GM19239 (cell line): ENCODE data around the gene HILPDA.
"Not testable (repeated sequence)": the region's sequence is repeated elsewhere in the genome, so short reads cannot be mapped to it uniquely, and the experiment has no call there.

Source experiments
- DNase-seq: peaks from one replicate; pipeline ENCODE4 v3.0.0; 2011; ENCODE audit warnings: low spot score; ENCODE audit not compliant: insufficient read length
- FAIRE-seq: peaks from 2 replicates; lab custom pipeline; 2011; peaks lifted over from hg19 to GRCh38; lab: Jason Lieb, UNC

Gene HILPDA

DNA sequence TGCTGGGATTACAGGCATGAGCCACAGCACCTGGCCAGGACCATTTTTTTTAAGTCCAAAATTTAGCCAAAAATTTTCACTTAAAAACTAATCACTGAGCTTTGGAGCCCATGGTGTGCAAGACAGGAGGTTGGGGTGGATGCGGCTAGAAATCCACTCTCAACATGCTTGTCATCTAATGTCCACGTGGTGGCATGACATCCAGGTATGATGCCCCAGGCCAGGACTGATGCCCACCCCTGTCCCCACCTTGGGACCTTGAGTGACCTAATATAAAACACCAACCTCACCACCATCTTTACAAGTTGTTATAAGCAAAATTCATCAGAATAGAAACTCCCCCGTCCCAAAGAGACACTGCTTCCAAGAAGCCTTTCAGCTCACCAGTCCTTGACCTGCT is 25.5 kb upstream of the HILPDA start:
- no peak for FAIRE-seq

DNA sequence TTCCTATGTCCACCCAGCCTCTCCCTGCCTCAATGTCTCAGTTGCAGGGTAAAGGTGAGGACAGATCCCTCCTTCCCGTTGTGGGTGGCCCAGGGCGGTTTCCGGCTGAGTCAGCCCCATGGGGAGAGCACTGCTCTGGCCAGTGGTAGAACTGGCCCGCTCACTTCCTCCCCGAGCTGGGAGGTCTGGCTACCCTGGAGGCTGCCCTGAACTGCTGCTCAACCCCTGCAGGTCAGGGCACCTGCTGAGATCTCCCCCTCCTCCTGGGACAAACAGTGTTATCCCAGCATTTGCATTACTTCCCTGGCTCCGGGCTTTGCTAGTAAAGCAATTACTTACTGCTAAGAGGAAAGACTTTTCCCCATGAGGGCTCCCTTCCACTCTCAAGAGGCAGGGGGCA is 24.5 kb upstream of the HILPDA start:
- DNase-seq = no peak
- no peak for FAIRE-seq

More for the DNA sequence above, 25.5 kb upstream of the HILPDA start:
- no peak for DNase-seq

DNA sequence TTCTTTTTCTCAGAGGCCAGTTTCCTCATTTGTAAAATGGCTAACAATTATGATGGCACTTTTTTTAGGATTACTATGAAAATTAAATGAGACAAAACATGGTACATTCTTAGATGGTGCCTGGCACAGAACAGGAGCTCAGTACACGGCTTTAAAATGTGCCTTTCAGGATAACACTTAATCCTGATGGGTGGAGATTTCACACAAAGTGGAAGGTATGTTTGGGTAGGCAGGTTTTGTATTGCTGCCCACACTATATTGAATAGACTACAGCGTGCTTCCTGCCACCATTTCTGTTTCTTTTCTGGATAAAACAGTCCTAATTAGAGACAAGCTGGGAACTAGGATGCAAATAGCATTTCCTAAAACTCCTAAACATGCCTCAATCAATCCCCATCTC is 23.9 kb upstream of the HILPDA start:
- DNase-seq (no peak), FAIRE-seq (no peak)

DNA sequence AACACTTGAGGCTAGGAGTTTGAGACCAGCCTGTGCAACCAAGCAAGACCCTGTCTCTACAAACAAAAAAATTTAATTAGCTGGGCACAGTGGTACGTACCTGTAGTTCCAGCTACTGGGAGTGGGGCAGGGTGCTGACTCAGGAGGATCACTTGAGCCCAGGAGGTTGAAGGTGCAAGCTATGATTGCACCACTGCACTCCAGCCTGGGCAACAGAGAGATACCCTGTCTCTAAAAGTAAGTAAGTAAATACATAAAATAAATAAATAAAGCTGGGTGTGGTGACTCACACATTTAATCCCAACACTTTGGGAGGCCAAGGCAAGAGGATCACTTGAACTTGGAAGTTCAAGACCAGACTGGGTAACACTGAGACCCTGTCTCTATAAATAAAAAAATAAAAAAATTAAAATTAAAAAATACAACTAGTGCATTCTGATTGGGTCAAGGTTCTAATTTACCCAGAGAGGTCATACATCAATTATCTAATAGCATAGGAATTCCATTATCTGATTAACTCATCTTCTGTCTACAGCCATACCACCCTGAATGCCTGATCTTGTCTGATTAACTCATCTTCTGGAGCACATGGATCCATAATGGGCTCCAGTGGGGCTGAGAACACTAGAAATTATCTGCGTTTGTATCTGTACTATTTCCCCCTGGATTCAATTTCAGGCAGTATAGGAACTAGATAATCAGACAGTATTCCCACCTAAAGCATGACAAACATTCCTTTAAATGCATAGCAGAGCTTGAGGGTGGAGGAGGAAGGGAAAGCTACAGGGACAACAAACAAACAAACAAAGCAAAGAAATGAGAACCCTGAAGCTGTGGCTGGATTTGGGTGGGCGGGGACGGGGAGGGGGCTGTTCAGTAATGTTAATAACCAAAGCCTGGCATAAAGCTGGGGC is 21.0 kb upstream of the HILPDA start:
- FAIRE-seq (no peak), DNase-seq (no peak)

DNA sequence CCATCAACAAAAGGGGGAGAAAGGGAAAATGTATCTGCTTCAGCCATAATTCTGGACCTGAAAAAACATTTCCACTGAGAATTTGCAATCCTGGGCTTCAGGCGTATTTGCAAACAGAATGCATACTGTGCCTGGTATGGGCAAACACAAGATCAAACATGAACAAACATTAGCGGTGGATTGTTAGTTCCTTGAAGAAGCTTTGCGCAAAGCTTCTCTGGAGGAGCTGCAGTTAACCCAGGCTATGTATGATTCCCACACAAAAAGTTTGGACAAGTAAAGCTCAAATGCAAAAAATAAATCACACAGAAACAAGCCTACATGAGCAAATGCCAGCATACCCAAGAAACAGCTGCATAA is 20.4 kb upstream of the HILPDA start:
- FAIRE-seq (no peak), DNase-seq (no peak)

DNA sequence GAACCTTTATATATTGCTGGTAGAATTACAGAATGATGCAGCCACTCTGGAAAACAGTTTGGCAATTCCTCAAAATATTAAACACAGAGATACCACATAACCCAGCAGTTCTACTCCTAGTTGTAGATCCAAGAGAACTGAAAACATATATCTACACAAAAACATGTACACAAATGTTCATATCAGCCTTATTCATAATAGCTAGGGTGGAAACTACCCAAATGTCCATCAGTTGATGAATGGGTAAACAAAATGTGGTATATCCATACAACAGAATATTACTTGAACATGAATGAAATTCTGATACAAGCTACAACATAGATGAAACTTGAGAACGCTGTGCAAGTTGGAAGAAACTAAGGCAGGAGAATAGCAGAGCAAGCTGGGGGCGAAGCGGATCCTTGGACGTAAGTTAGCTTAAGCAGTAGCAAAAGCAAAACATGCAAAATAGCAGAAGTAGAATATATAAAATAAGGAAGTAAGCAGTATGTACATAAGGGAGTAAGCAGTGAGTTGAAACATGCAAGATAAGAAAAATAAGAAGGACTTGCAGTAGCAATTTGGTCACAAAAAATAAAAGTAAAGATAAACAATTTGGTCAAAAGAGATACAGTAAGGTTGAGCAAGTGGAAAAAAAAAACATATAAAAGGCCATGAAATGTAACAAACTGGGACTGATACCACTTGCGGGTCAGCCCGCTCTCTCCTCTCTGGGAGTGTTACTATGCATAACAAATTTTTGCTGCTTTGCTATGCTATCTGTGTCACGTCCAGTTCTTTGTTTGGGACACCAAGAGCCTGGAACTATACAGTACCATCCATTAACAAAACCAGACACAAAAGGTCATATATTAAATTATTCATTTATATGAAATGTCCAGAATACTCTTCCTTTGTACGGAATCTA is 18.0 kb upstream of the HILPDA start:
- FAIRE-seq (peak; percentile 66), DNase-seq (no peak)

DNA sequence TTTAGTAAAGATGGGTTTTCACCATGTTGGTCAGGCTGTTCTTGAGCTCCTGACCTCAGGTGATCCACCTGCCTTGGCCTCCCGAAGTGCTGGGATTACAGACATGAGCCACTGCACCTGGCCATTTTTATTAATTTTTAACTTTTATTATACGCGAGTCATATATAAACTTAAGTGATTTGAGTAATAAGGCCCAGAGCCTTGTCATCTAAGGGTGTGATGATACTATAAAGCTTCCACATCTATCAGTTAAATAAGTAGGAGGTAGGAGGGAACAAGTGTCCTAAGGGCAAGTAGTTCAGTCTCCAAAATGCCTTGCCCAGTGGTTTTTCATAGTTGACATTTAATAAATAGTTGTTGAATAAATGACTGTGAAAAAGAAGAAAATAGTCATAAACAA is 13.3 kb upstream of the HILPDA start:
- FAIRE-seq (no peak), DNase-seq (no peak)

DNA sequence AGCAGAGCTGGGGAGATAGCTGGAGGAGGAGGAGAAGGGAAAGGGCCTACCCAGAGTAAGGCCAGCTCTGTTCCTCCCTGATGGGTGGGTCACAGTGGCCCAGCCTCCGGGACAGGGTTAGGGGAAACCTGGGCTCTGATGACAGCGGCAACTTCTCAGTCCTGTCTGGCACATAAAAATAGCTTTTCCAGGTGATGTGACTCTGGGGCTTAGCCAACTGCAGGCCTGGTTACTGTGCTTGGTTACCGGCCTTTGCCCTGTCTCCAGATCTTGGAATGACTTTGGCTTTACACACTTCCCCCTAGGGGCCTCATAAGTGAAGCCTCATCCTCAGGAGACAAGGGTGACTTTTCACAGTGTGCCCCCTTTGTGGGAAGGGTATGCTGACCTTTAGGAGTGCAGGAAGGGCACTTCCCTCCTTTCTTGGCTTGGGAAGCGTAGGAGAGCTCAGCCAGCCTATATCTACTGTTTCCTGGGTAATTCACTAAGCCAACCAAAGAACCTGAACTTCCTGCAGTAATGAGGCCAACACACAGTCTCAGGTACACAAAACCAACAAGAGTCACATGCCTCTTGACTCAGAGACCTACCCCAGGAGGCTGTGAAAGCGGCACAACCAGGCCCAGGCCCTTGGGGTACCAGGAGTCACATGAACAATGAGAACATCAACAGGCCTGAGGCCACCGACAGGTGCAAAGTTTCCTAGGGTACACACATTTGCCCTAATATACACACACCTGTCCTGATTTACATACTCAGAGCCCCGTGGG is 11.7 kb upstream of the HILPDA start:
- no peak for DNase-seq
- no peak for FAIRE-seq

DNA sequence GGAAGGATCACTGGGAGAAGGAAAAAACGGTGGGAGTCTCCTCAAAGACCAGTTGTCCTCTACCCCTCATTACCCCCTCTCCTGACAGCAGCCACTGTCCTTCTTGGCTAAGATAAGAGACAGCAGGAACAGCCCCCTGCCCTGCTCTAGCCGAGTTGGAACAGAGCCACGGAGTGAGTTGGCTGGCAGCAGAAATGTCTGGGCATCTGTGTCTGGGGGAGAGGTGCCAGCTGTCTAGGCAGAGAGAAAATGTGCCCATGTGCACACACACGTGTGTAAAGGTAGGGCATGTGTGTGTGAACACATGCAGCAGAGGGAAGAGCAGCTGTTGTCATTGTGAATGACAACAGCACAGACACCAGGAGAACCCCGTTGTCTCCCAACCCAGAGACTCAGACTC is 9.4 kb upstream of the HILPDA start:
- FAIRE-seq = no peak

DNA sequence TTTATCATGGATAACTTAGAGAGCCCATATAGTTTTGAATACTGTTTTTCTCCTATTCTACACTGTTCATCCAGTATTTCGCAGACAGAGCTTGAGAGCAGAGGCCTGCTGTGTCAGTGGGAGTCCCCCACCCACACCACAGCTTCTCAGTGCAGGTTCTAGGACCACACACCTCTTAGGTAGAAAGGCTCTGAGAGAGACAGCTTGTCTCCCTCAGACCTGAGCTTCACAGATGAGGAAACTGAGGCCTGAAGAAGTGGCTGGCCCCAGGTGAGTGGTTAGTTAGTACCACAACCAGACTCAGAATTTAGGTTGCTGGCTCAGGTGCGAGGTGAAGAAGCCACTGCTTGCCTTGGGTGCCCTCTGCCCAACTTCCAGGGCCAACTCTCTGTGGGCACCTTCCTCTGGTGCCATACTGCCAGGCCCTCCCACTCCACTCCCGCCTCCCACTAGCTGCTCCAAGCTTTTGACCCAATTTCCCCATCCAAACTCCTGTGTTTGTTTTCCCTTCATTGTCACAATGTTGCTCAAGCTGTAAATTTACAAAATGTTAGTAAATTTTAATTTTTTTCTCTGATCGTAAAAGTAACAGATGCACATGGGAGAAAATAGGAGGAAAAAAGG is 7.6 kb upstream of the HILPDA start:
- DNase-seq (no peak), FAIRE-seq (no peak)

More for the DNA sequence above, 9.4 kb upstream of the HILPDA start:
- no peak for DNase-seq

DNA sequence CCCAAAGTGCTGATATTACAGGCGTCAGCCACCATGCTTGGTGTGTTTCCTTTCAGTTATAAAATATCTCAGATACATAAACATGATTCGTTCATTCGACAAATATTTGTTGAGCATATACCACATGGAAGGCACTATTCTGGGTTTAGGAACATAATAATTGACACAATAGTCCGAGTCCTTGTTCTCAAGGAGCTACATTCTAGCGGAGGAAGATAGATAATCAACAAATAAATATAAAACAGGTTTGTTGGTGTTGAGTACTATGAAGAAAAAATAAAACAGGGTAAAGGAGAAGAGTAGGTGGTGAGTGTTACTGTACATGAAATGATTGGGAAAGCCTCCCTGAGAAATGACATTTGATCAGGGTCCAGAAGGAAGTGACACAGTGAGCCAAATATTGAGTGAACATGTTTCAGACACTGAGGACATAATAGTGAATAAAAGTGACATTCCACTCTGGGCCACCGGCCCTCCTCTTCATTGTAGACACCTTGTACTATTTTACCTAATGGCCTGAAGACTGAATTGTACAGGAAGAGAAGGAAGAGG is 6.9 kb upstream of the HILPDA start:
- no peak for FAIRE-seq

DNA sequence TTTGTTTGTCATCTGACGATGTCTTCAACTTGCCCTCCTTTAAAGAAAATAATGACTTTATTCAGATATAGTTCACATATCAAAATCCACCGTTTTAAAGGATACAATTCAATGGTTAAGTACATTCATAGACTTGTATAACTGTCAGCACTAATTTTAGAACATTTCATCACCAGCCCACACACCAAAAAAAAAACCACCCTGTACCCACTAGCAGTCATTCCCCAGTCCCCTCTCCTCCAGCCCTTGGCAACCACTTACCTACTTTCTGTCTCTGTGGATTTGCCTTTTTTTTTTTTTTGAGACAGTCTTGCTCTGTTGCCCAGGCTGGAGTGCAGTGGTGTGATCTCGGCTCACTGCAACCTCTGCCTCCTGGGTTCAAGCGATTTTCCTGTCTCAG is 5.3 kb upstream of the HILPDA start:
- FAIRE-seq = no peak
- no peak for DNase-seq

More for the DNA sequence above, 6.9 kb upstream of the HILPDA start:
- DNase-seq = no peak

DNA sequence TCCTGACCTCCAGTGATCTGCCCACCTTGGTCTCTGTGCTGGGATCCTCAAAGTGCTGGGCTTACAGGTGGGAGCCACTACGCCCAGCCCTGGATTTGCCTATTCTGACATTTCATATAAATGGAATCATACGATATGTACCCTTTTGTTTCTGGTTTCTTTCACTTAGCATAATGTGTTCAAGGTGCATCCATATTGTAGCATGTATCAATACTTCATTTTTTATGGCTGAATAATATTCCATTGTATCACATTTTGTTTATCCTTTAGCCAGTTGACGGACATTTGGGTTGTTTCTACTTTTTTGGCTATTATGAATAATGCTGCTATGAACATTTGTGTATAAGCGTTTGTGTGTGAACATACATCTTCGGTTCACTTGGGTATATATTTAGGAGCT is 4.8 kb upstream of the HILPDA start:
- FAIRE-seq (no peak), DNase-seq (no peak)

DNA sequence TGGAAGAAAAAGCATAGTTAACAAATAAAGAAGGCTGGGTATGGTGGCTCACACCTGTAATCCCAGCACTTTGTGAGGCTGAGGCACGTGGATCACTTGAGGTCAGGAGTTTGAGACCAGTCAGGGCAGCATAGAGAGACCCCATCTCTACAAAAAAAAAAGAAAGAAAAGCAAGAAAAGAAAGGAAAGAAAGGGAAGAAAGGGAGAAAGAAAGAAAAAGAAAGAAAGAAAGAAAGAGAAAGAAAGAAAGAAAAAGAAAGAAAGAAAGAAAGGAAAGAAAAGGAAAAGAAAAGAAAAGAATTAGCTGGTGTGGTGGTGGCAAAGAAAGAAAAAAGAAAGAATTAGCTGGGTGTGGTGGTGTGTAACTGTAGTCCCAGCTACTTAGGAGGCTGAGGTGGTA is 3.1 kb upstream of the HILPDA start:
- no peak for DNase-seq
- no peak for FAIRE-seq

DNA sequence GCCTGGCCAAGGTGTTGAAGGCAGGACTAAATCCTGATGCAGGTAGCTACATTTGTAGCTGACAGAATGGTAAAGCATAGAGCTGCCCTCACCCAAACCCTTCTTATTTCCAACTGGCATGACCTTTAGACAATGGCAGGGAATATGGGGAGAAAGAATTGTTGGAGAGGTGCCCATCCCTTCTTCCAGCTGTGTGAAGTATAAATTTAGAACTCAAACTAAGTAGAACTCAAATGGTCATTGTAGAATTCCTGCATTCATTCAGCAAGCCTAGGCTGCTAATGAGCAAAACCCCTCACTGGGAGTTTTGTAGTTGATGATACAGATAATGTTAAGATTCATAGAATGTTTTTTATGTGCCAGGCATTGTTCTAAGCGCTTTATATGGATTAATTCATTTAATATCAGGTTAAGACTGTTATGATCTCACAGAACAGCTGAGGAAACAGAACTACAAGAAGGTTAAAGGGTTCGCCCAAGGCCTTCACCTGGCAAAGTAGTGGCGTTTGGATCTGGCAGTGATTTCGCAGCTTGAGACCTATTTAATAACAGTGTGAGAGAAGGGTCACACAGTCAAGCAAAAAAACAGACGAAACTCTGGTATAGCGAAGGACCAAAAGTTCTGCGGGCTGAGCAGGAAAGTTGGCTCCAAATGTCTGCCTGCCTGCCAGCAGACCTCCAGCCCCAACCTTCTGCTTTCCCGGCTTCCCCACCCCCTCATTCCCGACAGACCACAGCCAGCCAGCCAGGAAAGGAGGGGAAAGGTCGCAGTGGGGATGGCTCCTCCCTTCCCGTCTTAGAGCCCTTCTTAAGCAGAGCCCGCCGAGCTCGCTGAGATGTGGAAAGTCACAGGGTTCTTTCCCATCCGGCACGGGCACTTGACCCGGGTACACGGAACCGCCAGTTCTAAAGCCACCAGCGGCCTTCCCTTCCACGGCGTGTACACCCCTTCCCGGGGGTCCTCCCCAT is 1.6 kb upstream of the HILPDA start:
- no peak for FAIRE-seq
- DNase-seq = no peak

DNA sequence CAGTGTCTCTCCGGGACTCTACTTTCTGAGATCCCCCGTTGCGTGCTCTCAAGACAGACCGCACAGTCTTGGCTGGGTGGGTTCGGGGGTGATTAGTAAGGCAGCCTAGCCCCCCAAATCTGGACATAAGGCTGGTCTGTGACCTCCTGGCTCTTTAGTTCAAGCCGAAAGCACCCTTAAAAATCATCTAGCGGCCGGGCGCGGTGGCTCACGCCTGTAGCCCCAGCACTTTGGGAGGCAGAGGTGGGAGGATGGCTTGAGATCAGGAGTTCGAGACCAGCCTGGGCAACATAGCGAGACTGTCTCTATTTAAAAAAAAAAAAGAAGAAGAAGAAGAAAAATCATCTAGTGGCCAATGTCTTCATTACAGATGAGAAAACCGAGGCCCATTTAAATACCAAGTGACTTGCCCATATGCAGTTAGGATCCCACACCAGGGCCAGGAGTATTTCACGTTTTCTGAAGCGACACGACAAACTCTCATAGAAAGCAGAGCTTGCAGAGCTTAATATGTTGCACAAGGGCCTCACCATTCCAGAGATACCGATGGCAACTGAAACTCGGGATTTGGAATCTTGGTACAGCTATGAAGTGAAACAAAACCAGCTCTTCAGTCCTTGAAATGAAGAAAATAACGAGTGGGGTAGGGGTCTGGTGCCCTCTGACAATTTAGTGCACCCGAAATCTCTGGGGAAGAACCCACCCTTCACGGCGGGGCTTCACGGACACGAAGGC is 703 bp upstream of the HILPDA start:
- FAIRE-seq (no peak), DNase-seq (no peak)

DNA sequence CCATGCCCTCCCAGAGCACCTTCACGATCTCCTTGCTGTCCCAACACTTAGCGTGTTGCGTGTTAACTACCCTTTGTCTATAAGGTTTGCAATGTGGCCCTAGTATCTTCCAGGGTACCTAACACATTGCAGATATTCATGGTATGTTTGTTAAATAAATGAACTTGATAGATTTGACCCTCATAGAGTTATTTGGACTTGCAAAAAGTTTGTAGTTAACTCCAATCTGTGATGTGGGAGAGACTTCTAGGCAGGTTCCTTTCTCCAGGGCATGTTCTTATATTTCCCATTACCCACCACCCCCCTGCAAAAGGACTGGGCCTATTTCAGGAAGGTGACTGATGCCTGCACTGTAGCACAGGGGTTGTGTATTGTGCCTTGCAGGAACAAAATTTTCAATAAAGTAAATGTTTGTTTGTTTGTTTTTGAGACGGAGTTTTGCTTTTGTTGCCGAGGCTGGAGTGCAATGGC is 612 bp downstream of the HILPDA start:
- peak; percentile 42 for FAIRE-seq
- no peak for DNase-seq

DNA sequence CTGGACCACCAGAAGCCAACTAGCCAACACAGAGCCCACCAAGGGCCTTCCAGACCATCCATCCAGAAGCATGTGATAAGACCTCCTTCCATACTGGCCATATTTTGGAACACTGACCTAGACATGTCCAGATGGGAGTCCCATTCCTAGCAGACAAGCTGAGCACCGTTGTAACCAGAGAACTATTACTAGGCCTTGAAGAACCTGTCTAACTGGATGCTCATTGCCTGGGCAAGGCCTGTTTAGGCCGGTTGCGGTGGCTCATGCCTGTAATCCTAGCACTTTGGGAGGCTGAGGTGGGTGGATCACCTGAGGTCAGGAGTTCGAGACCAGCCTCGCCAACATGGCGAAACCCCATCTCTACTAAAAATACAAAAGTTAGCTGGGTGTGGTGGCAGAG is 1.7 kb downstream of the HILPDA start:
- not testable (repeated sequence) for DNase-seq

More for the DNA sequence above, 1.7 kb downstream of the HILPDA start:
- FAIRE-seq = not testable (repeated sequence)
